Lower leg skin (tissue), 4 donors: ENCODE measurements around the gene PEX12. TPM values are rescaled to one million over a fixed set of nuclear protein-coding genes. Genes with fewer than 3 reads are reported as not detected.

Source experiments
- DNase-seq, 2 donors: peaks; one replicate each; pipeline ENCODE4 v3.0.0-alpha.2; 2019; ENCODE audit warnings: low spot score in 2 of 2
- H3K4me3 ChIP-seq: fragments of 200-600 bp; sonication (generic); 2 replicates; pipeline ENCODE4 v1.5.1; 2017; ENCODE audit warnings: mild to moderate bottlenecking, low read depth; ENCODE audit not compliant: poor library complexity, severe bottlenecking
- POLR2A ChIP-seq, 2 donors: fragments of 450-650 bp; IDR thresholded peaks; one replicate each; pipeline ENCODE4 v1.6.1; 2016 to 2017; ENCODE audit warnings: antibody characterized with exemption in 2 of 2, mild to moderate bottlenecking in 1 of 2, moderate library complexity in 1 of 2
- WGBS, 2 donors: methylation state at CpG; one replicate each; pipeline ENCODE4 v1.1.5; 2018; 5-methylcytosine and 5-hydroxymethylcytosine counted together
- intact Hi-C: fragments of 100-400 bp; cut with DNase I; formaldehyde crosslinking; loops from one replicate; pipeline ENCODE4 v1.15.0; 2023; ENCODE audit warnings: low total_unique reads
- total RNA-seq, 4 donors: library from RNA; depleted of rRNA; stranded (reverse); fragments of >200 nt; gene quantifications; one replicate each; pipeline ENCODE4 v1.1.0, GENCODE V29; 2016
- TF ChIP-seq, protein P1 (sequence below), 3 donors: fragments of 450-650 bp; IDR thresholded peaks; one replicate each; pipeline ENCODE4 v1.5.1; 2016; ENCODE audit warnings: antibody characterized with exemption in 3 of 3, mild to moderate bottlenecking in 3 of 3, moderate library complexity in 2 of 3

The PEX12 gene
- total RNA-seq = 1 to 10 TPM; 6.1 to 9.0 (median 6.7) TPM

DNA sequence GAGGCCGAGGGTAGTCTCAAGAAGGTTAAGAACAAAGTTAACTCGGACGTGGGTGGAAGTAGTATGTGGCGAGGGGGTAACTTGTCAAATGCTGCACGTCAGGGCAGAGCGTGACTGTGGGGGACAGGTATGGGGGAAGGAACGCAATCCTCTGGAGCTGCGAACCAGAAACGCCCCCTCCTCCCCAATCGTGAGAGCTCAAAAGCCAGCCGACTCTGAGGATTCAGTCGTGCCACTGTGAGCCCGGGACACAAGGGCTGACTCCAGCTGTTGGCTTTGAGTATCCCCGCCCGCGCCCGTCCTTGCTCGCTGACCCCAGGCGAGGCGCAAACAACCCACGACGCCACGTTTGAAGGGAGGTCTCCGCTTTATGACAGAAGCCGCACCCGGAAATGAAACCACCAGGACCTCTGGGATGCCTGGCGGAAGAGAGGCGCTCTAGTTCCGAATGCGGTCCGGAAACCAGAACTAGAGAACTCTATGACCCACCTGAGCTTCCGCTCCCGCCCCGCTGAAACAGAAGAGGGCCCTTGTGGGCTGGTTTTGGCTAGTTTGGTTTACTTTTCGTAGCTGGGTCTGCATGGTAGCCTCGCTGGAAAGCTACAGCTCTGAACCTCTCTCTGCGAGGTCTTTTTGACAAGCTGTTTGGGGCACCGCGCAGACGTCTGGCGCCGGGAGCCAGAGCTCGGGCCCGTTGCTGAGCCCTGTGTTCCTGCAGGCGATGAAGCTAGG, at the start of gene PEX12:
Gene PEX12, minus strand, starts transcription at position 375 of the 732 bp plus-strand sequence. CDS start 550 bp downstream, outside the sequence.
- TF ChIP-seq POLR2A (IDR thresholded peaks at IDR 0.05) = peak in 1 of 2 donors; percentile 81
- TF ChIP-seq, protein P1, sequence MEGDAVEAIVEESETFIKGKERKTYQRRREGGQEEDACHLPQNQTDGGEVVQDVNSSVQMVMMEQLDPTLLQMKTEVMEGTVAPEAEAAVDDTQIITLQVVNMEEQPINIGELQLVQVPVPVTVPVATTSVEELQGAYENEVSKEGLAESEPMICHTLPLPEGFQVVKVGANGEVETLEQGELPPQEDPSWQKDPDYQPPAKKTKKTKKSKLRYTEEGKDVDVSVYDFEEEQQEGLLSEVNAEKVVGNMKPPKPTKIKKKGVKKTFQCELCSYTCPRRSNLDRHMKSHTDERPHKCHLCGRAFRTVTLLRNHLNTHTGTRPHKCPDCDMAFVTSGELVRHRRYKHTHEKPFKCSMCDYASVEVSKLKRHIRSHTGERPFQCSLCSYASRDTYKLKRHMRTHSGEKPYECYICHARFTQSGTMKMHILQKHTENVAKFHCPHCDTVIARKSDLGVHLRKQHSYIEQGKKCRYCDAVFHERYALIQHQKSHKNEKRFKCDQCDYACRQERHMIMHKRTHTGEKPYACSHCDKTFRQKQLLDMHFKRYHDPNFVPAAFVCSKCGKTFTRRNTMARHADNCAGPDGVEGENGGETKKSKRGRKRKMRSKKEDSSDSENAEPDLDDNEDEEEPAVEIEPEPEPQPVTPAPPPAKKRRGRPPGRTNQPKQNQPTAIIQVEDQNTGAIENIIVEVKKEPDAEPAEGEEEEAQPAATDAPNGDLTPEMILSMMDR (IDR thresholded peaks at IDR 0.05) = no peak
- WGBS, 2 donors = 0% methylated on average over 41 to 45 of the region's 45 CpGs

DNA sequence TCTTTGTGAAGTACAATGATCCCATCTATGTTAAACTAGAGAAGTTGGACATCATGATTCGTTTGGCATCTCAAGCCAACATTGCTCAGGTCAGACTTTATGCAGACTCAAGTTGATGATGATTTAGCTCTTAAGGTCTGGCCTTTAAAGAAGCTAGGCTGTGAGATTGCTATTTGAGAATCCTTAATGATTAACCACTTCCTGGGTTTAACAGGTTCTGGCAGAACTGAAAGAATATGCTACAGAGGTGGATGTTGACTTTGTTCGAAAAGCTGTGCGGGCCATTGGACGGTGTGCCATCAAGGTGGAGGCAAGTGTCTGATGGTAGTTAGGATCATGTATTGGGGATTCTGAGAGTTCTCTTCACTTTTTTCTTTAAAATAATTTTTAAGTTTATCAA, 49.0 kb upstream of the PEX12 start:
- TF ChIP-seq, protein P1 (IDR thresholded peaks at IDR 0.05) = no peak
- no peak for TF ChIP-seq POLR2A (IDR thresholded peaks at IDR 0.05)
- WGBS, 2 donors = 89 to 95% methylated on average over 4 of the region's 4 CpGs
- H3K4me3 ChIP-seq = no peak overlapping the region
- intact Hi-C loops = no loop called here
- DNase-seq = no peak

More for the DNA sequence above, at the start of gene PEX12:
- H3K4me3 ChIP-seq = peak within 1 kb of the TSS; percentile 67
- DNase-seq = peak; percentile 90 to 97
- intact Hi-C loops = no loop called here

DNA sequence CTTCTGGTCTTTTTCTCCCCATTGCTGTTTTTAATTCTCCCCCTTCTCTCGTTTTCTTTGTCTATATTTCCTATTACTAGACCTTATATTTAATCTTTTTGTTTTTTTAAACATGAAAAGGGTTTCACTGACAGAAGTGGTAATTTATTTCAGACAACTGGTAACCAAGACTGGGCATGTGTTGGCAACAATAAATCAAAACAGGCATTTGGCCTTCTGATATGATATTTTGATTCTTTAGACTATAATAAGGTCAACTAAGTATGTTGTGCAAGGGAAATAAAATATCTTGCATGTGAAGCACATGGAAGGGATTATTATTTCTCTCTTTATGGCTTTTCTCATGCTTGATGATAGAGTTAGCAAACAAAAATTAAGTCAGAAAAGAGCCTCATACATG, 43.4 kb upstream of the PEX12 start:
- no peak for TF ChIP-seq POLR2A (IDR thresholded peaks at IDR 0.05)
- TF ChIP-seq, protein P1 (IDR thresholded peaks at IDR 0.05) = no peak
- WGBS, 2 donors = 50 to 63% methylated on average over 1 of the region's 1 CpG
- intact Hi-C loops = no loop called here

DNA sequence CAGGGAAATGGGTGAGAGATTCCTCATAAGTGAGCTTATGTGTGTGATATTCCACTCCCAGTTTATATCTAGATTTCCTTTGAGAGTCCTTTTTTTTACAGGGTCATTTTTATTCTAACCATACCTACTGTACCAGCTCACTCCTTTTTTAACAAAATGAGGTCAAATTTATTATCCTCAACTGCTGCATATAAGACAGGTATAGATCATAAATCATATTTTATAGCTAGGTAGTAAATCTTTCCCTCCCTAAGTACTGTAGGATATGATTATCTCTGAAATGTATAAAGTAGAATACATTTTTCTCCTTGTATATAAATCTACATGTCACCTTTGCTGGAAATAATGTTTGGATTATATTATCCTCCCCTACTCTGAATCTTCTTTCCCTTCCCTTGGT, 40.3 kb upstream of the PEX12 start:
- intact Hi-C loops = no loop called here

More for the DNA sequence above, 43.4 kb upstream of the PEX12 start:
- DNase-seq = no peak
- H3K4me3 ChIP-seq = no peak overlapping the region

DNA sequence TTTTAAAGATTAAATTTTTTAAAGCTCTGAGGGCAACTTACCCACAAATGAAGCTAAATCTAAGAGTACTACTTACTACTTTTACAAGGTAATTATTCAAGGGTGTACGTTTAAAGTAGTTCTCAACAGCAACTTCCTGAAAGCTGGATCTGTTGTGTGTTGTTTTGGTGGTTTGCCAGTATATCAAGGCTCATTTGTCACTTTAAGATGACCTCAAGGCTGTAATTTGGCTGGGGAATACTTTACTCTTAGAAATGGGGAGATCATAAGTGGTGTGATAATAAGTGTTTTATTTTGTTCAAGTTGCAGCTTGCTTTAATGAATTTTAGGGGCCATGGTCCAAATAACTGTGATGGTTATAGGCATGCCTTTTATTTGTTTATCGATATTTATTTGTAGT, 39.1 kb upstream of the PEX12 start:
- no peak for DNase-seq
- WGBS, 2 donors = 58 to 72% methylated on average over 2 of the region's 2 CpGs
- intact Hi-C loops = no loop called here
- TF ChIP-seq, protein P1 (IDR thresholded peaks at IDR 0.05) = no peak
- TF ChIP-seq POLR2A (IDR thresholded peaks at IDR 0.05) = no peak
- H3K4me3 ChIP-seq = no peak overlapping the region

More for the DNA sequence above, 40.3 kb upstream of the PEX12 start:
- no peak overlapping the region for H3K4me3 ChIP-seq
- no peak for DNase-seq
- TF ChIP-seq, protein P1 (IDR thresholded peaks at IDR 0.05) = no peak
- no peak for TF ChIP-seq POLR2A (IDR thresholded peaks at IDR 0.05)
